HG03565 (cell line): ENCODE data around the gene SLC45A1.

Experiments used
- ATAC-seq: cut with Tn5 transposase; IDR thresholded peaks from one replicate; pipeline ENCODE4 v1.9.1; 2021; ENCODE audit warnings: mild to moderate bottlenecking, moderate library complexity; ENCODE audit not compliant: unreplicated experiment

Gene SLC45A1

GRCh38 chr1:8382051-8382505 is 64.2 kb downstream of the SLC45A1 start:
- ATAC-seq: no peak

- ATAC-seq: no peak
Measured at GRCh38 chr1:8382608-8383505, 64.9 kb downstream of the SLC45A1 start.

- no peak for ATAC-seq
Measured at GRCh38 chr1:8384088-8384487, 66.2 kb downstream of the SLC45A1 start.

- no peak for ATAC-seq
Measured at GRCh38 chr1:8384577-8384976, 66.7 kb downstream of the SLC45A1 start.

- ATAC-seq: no peak
Measured at GRCh38 chr1:8386247-8386646, 68.3 kb downstream of the SLC45A1 start.

GRCh38 chr1:8388732-8389562 is 71.0 kb downstream of the SLC45A1 start:
- ATAC-seq: no peak

GRCh38 chr1:8389958-8390535 is 72.1 kb downstream of the SLC45A1 start:
- ATAC-seq: no peak

- no peak for ATAC-seq
Measured at GRCh38 chr1:8390707-8391106, 72.8 kb downstream of the SLC45A1 start.

- no peak for ATAC-seq
Measured at GRCh38 chr1:8392522-8392921, 74.6 kb downstream of the SLC45A1 start.
